ENCODE data around the gene SCLT1. TPM values are rescaled to one million over a fixed set of nuclear protein-coding genes. Genes with fewer than 3 reads are reported as not detected.

Gene SCLT1
- total and polyA plus RNA-seq, 2 of the 8 experiments (the other 6 are each of a cell fraction or from before 2014, with no cell fraction given): 4.8 to 13.1 TPM

DNA sequence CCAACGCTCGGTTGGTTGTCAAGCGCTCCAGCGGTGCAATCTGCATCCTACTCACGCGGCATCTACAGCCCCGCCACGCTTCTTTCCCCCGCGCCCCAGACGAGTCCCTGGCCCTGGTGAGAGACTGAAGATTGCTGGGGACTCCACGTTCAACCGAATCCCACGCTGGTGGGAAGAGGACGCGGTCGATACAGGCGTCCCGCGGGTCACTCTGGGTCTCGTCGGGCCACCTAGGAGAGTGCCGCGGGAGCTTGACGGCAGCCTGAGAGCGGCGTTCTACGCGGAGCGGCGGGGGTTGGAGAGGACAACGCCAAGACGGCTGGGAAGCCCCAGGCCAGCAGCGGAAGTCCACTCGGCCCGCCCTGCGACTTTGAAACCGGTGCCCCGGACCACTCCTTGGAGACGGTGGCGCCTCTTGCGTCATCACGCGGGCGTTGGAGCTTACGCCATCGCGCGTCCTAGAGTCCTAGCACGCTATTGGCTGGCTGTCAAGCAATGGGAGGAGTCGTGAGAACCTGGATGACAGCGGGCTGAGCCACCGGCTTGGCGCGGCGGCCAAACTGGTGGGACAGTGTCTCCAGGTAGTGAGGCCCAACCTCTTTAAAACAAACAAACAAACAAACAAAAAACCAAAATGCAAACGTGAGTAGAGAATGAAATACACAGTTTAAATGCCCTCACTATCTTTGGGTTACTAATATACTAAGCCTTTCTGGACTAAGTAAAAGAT, at the start of gene SCLT1 (continued):
- TF ChIP-seq CBX5 (IDR thresholded peaks at IDR 0.05; ENCODE audit: low read depth, low read length) (no peak), SAP30 (IDR thresholded peaks at IDR 0.05; ENCODE audit: insufficient read depth, insufficient replicate concordance, low read length) (peak; percentile 37), CEBPB (IDR thresholded peaks at IDR 0.05; ENCODE audit: low read depth, low read length) (peak; percentile 99), ASH2L (IDR thresholded peaks at IDR 0.05; ENCODE audit: low read length) (peak; percentile 98), HDAC6 (IDR thresholded peaks at IDR 0.05; ENCODE audit: low read depth, low read length) (no peak), CTBP2 (IDR thresholded peaks at IDR 0.05; ENCODE audit: borderline replicate concordance, insufficient read depth, insufficient read length, low read length) (no peak), GTF2F1 (IDR thresholded peaks at IDR 0.05; ENCODE audit: borderline replicate concordance, low read depth, low read length) (0 out of 2 replicates have a peak, but pooled peaks have one; percentile 16), TCF12 (IDR thresholded peaks at IDR 0.05; ENCODE audit: low read depth, low read length) (no peak), SP1 (IDR thresholded peaks at IDR 0.05; ENCODE audit: low read depth, low read length) (no peak), RBBP5 (IDR thresholded peaks at IDR 0.05; ENCODE audit: borderline replicate concordance, low read depth, low read length) (peak; percentile 91; the same call in 1 of the 2 replicates), EP300 (IDR thresholded peaks at IDR 0.05; ENCODE audit: borderline replicate concordance in 1 of 2, low read depth in 2 of 2, low read length in 2 of 2) (no peak), PHF8 (conservative IDR thresholded peaks at IDR 0.05; ENCODE audit: low read depth, low read length) (peak; percentile 70), SP2 (IDR thresholded peaks at IDR 0.05; ENCODE audit: low read length) (no peak), EZH2 (IDR thresholded peaks at IDR 0.05; ENCODE audit: low read depth, low read length, severe bottlenecking) (no peak), POU5F1 (IDR thresholded peaks at IDR 0.05; ENCODE audit: low read depth, low read length) (no peak), CREB1 (IDR thresholded peaks at IDR 0.05) (peak; percentile 97), RFX5 (IDR thresholded peaks at IDR 0.05; ENCODE audit: borderline replicate concordance, low read depth, low read length) (no peak), NANOG (IDR thresholded peaks at IDR 0.05; ENCODE audit: insufficient read depth, low read depth, low read length, poor library complexity, severe bottlenecking) (no peak), ZNF274 (IDR thresholded peaks at IDR 0.05; ENCODE audit: borderline replicate concordance, extremely low read depth, low read length) (no peak), GABPA (IDR thresholded peaks at IDR 0.05; ENCODE audit: borderline replicate concordance, insufficient read depth, low read length) (no peak)
- TF ChIP-seq, protein P1, sequence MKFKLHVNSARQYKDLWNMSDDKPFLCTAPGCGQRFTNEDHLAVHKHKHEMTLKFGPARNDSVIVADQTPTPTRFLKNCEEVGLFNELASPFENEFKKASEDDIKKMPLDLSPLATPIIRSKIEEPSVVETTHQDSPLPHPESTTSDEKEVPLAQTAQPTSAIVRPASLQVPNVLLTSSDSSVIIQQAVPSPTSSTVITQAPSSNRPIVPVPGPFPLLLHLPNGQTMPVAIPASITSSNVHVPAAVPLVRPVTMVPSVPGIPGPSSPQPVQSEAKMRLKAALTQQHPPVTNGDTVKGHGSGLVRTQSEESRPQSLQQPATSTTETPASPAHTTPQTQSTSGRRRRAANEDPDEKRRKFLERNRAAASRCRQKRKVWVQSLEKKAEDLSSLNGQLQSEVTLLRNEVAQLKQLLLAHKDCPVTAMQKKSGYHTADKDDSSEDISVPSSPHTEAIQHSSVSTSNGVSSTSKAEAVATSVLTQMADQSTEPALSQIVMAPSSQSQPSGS (IDR thresholded peaks at IDR 0.05; ENCODE audit: low read length): no peak; the same call in 1 of the 2 replicates
- TF ChIP-seq, protein P2, sequence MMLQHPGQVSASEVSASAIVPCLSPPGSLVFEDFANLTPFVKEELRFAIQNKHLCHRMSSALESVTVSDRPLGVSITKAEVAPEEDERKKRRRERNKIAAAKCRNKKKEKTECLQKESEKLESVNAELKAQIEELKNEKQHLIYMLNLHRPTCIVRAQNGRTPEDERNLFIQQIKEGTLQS (IDR thresholded peaks at IDR 0.05; ENCODE audit: insufficient read depth, low read depth, low read length): peak; percentile 86

Measured in H1 (cell line).